Measurements from ENCODE around the gene AAMP.
"Not testable (repeated sequence)": the region's sequence is repeated elsewhere in the genome, so short reads cannot be mapped to it uniquely, and the experiment has no call there.

The AAMP gene

GRCh38 chr2:218275371-218276072 is 5.6 kb upstream of the AAMP start:
- no peak for DNase-seq (ENCODE audit: extremely low spot score)
- ChIA-PET CTCF (interaction anchor here (1.1 to 6.9 kb wide), 11 partner anchors 11 to 573 kb away, joined by 3 to 64 read pairs (median 9); partner anchors contain the start of genes CATIP and TMBIM1), POLR2A (interaction anchor here (1.2 kb wide), 1 partner anchor 11 kb away, joined by 4 read pairs; no protein-coding TSS in a partner anchor)
- no peak for TF ChIP-seq CTCF (IDR thresholded peaks at IDR 0.05; ENCODE audit: control extremely low read depth, extremely low read depth, low read depth, missing control alignments)

- ChIA-PET CTCF (interaction anchor here (1.1 to 6.9 kb wide), 11 partner anchors 12 to 573 kb away, joined by 3 to 64 read pairs (median 17); partner anchors contain the start of genes CATIP and TMBIM1), POLR2A (interaction anchor here (1.2 kb wide), 1 partner anchor 12 kb away, joined by 4 read pairs; no protein-coding TSS in a partner anchor)
- no peak for TF ChIP-seq CTCF (IDR thresholded peaks at IDR 0.05; ENCODE audit: control extremely low read depth, extremely low read depth, low read depth, missing control alignments)
- no peak for DNase-seq (ENCODE audit: extremely low spot score)
These were observed 4.6 kb upstream of the AAMP start for GRCh38 chr2:218274586-218274985.

- POLR2A ChIA-PET, result no interaction called here
- no peak for DNase-seq (ENCODE audit: extremely low spot score)
- TF ChIP-seq CTCF (IDR thresholded peaks at IDR 0.05; ENCODE audit: control extremely low read depth, extremely low read depth, low read depth, missing control alignments), result no peak
- CTCF ChIA-PET, result interaction anchor here (1.0 to 6.9 kb wide), 16 partner anchors 11 to 574 kb away, joined by 3 to 115 read pairs (median 8); partner anchors contain the start of genes CATIP, GPBAR1 and TMBIM1
These were observed 3.9 kb upstream of the AAMP start for GRCh38 chr2:218273908-218274249.

- CTCF ChIA-PET, result interaction anchor here (0.6 to 6.9 kb wide), 27 partner anchors 9 to 575 kb away, joined by 3 to 115 read pairs (median 4); partner anchors contain the start of genes CATIP, GPBAR1 and TMBIM1
- DNase-seq (ENCODE audit: extremely low spot score); POLR2A ChIA-PET: not testable (repeated sequence)
These were observed 3.4 kb upstream of the AAMP start for GRCh38 chr2:218273214-218273907.

GRCh38 chr2:218272531-218273212 is 2.7 kb upstream of the AAMP start:
- DNase-seq (ENCODE audit: extremely low spot score), result peak; percentile 68
- CTCF ChIA-PET, result interaction anchor here (0.6 to 6.9 kb wide), 39 partner anchors 9 to 1268 kb away, joined by 3 to 115 read pairs (median 4); partner anchors contain the start of genes BCS1L, CATIP, GPBAR1 and TMBIM1
- TF ChIP-seq CTCF (IDR thresholded peaks at IDR 0.05; ENCODE audit: control extremely low read depth, extremely low read depth, low read depth, missing control alignments), result peak; percentile 95
- POLR2A ChIA-PET, result no interaction called here

GRCh38 chr2:218271865-218272530 is 2.1 kb upstream of the AAMP start:
- no peak for TF ChIP-seq CTCF (IDR thresholded peaks at IDR 0.05; ENCODE audit: control extremely low read depth, extremely low read depth, low read depth, missing control alignments)
- DNase-seq (ENCODE audit: extremely low spot score), result no peak
- ChIA-PET POLR2A (no interaction called here), CTCF (interaction anchor here (0.7 to 6.9 kb wide), 32 partner anchors 10 to 1269 kb away, joined by 3 to 115 read pairs (median 4); partner anchors contain the start of genes BCS1L, CATIP, GPBAR1 and TMBIM1)
